DMS79 (cell line): ENCODE measurements around the gene DNAJC15.

Experiments
- DNase-seq: peaks from one replicate; lab custom pipeline; 2025; lab: John Stamatoyannopoulos, UW

Gene DNAJC15

DNA sequence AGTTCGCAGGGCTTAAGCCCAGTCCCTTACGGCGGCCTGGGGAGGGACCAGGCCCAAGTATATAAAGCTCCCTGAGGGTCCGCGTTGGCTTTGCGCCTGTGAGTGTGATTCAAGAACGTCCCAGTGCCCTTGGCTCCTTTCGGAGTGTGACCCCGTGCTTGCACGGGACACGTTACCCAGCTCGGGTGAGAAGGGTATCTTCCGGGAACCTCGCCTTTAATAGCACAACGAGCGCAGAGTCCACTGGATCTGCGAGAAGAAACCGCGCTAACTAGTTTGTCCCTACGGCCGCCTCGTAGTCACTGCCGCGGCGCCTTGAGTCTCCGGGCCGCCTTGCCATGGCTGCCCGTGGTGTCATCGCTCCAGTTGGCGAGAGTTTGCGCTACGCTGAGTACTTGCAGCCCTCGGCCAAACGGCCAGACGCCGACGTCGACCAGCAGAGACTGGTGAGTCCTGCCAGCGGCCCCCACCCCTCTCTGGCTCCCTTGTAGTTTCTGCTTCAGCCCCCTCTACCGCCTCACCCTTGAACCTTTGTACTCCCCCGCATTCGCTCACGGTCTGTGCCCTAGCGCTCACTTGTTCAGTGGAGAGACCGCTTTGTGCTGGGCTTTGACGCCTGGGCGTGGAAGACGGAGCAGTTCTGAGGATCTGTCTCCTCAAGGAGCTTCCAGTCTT lies at the start of gene DNAJC15:
Gene DNAJC15 (plus strand): TSS at position 298 of the 675 bp plus-strand sequence. CDS start 41 bp downstream, at position 339.
- DNase-seq: no peak

DNA sequence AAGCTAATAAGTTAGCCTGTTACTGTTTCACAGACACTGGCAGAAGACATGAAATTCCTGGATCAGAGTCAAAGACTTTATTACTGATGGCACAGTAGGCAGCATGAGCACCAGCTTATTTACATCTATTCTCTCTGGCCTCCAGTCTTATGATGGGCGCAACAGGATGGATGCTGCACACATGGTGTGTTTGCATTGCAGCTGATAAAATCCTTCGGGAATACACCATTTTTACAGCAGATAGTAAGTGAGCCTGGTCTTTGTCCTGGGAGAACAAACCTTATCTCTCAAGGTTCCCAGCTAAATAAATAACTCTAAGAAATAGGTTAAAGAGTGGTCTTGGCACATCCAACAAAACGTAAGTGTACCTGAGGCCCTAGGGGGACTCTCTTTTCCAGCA lies 47.3 kb upstream of the DNAJC15 start:
- DNase-seq: no peak

- no peak for DNase-seq
Measured at GRCh38 chr13:42977219-42977659, 46.1 kb upstream of the DNAJC15 start.

- no peak for DNase-seq
Measured at GRCh38 chr13:42981317-42981716, 42.1 kb upstream of the DNAJC15 start.

GRCh38 chr13:42981853-42982252 lies 41.5 kb upstream of the DNAJC15 start:
- DNase-seq: no peak

DNA sequence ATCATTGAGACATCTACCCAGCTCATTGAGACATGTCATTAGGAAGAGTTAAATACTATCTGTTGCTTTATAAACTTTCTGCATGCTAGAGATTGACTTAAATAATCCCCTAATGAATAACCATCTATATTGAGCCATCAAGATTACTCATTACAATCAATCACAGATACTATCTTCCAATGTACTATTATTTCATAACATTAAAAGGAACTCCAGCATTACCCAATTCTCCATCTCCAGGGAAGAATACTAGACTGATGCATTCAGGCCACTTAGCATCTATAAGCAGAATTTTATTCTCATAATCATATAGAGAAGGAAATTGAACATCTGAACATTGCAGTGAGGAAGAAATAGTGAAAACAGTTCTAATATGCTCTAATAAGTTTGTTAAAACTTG lies 39.4 kb upstream of the DNAJC15 start:
- no peak for DNase-seq

DNA sequence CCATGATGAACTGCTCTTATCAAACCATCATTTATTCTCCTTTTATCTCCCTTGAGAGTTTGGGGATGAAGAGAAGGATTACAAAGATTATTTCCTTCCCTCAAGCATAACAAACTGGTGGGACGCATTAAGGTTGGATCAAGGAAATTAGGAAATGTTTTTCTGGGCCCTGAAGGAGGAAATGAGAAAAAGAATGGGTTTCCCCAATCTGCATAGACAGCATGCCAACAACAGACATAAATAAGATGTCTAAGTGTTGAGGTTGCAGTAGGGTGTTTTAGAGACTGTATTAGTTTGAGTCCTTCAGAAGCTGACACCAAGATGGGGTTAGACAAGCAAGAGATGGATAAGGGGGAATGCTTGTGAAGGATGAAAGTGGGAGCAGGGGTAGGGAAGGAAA lies 38.7 kb upstream of the DNAJC15 start:
- DNase-seq: no peak

DNA sequence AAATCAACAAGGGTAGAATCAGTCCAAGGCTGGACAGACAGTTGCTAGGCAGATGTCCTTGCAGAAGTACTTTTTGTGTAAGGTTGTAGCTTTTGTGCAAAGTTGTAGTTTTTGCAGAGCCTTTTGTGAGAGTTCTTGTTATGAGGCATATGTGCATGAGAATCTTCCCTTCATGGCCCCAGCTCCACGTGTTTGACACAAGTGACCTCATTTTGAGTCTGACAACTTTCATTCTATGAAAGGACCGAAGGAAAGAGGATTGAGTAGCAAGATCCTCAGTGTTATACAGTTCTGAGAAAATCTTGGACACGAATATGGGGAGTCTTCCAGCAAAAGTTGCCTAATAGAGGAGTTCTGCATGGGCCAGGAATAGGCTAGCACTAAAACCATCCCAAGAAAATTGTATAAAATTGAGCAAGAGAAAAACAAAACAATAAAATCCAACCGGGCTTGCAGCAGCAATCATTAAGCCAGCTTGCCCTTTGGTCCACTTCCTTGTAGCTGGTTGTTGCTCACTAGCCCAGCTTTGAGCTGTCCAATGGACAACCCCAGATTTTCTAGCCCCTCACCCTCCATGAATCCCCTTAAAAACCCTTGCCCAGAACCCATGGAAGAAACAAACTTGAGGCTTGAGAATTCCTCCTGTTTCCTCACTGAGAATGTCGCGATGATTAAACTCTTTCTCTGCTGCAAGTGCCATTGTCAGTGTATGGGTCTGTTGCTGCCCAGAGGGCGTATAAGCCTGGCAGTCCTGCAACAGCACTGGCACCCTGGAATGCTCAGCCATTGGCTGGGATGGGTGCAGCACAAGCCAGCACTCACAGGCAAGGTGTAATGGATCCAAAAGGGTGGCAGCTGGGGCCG lies 37.8 kb upstream of the DNAJC15 start:
- DNase-seq: no peak

DNA sequence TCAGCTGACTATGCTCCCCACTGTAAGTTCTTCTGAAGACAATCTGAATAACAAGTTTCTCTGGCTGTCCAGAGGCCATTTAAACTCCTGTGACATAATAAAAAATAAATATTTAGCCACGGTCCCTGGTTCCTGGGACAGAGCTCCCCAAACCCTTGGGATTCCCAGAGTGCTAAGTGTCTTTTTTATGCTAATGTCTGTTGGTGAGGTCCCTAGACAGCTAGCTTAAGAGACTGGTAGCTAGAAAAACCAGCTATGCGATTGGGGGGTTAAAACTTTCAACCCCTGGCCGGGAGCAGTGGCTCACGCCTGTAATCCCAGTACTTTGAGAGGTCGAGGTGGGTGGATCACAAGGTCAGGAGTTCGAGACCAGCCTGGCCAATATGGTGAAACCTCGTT lies 37.2 kb upstream of the DNAJC15 start:
- DNase-seq: no peak

DNA sequence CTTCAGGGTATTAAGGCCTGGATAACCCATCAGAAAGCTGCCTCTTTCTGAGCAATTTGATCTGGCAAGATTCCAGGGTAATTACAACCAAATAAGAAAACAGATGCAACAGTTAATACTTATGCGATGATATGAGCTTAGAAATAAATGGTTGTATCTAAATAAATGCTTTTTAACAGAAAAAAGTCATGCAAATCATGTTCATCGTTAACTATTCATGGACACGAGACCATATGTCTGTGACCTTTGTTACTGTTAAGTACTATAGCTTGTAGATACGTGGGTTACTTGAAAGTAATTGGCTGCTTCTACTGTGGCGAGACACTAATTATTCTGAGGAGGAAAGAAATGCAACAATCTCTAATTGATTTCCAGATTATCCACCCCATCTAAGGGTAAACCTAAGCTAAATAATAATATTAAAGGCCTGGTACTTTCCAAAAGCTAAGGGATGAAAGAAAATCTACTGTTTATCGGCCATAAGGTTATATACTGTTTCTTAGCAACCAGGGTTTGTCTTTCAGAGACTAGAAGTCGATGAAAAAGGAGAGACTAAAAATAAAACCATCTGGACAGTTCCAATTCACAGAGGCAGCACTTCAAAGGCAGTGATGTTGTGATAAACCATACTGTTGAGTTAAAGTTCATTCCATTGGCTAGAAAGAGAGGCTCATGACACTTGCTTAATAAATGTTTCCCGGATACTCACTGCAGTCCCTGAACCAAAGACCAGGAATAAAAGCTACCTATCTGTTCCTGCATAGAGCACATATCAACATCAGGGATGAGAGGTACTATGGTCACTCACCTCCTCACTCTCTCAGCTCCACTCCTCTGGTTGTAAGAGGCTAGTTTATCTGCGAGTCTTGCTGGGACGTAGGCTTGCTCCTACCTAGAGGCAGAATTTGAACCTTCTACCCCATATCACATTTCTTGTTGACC lies 32.8 kb upstream of the DNAJC15 start:
- DNase-seq: peak; percentile 25

- DNase-seq: peak; percentile 0
Measured at GRCh38 chr13:42991233-42991897, 32.0 kb upstream of the DNAJC15 start.

GRCh38 chr13:42991898-42992763 lies 31.3 kb upstream of the DNAJC15 start, which contains the start of gene EPSTI1:
Gene EPSTI1, minus strand, starts transcription at chr13:42992241. Its CDS starts 76 bp downstream, at chr13:42992165.
- peak; percentile 0 for DNase-seq

- DNase-seq: no peak
Measured at GRCh38 chr13:42992764-42993122, 30.6 kb upstream of the DNAJC15 start.

DNA sequence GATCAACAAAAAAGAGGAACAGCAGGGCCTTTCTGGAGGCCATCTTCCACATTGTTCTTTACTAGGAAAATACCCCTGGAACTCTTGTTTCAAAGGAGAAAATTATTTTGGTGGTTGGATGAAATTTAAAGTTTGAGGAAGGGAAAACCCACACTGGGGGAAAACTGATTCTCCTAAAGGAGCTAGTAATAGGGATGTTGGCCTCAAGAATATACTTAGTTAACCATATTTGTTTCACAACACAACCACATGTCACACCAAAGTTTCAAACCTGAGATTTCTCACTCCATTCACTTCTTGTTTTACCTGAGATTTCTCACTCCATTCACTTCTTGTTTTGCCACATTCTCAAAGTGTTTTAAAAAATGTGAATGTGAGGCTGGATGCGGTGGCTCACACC lies 28.5 kb upstream of the DNAJC15 start:
- DNase-seq: no peak

DNA sequence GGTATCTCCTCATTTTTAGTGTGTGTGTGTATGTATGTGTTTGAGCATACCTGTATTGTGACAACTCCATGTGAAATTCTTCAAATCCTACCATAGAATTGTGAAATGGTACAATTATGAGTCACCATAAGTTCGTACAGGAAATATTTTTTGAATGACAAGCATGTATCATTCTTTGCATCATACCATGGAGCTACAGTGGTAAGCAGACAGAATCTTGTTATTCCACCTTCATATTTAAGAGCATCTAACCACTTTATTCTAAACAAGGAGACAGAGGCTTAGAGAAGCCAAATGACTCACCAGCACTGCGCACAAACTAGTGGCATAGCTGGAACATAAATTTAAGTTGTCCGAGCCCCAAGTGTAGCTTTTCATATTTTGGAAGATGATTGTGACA lies 26.8 kb upstream of the DNAJC15 start:
- DNase-seq: no peak

GRCh38 chr13:42997381-42997780 lies 26.0 kb upstream of the DNAJC15 start:
- no peak for DNase-seq

DNA sequence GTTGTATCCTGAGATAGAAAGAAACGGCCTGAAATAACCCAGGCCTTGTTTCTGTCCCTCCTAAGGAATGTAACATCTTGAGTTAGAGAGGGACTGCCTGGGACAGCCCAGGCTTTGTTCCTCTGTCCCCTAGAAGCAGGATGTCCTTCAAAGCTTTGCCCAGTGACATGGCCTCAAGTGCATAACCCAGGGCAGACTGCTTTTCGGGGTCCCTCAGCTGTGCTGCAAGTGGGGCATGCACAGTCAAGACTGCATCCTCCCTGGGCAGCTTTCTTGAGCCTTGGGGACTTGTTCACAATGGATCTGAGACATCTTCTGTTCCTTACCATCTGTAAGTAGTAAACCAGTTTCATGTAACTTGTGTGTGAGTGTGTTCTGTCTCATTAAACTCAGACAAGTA lies 23.9 kb upstream of the DNAJC15 start:
- DNase-seq: no peak

- DNase-seq: no peak
Measured at GRCh38 chr13:43000676-43001075, 22.7 kb upstream of the DNAJC15 start.

GRCh38 chr13:43002021-43002420 lies 21.4 kb upstream of the DNAJC15 start:
- DNase-seq: no peak

DNA sequence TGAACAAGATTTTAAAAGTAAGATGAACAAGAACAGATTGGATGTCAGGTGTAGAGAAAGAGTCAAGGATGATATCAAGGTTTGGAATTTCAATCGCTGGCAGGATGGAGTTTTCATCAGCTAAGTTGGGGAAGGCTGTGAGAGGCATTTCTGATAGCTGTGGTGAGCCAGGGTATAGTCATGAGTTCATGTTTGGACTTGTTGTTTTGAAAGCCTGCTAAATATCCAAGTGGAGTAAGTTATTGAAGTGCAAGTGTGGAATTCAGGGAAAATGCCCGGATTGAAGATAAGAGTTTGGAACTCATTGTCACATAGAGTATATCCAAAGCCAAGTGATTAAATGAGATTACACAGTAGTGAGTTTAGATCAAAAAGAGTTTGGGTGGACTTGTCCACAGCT lies 20.4 kb upstream of the DNAJC15 start:
- no peak for DNase-seq

DNA sequence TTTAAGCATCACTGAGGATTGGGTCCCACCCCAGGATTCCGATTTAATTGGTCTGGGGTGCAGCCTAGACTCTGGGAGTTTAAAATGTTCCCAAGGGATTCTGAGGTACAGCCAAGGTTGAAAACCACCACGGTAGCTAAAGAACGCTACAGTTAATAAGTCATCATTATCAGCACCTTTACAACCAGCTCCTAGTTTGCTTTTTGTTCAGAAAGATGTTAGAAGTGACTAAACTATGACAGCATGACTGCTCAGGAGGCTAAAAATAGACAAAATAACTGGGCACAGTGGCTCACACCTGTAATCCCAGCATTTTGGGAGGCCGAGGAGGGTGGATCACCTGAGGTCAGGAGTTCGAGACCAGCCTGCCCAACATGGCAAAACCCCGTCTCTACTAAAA lies 19.7 kb upstream of the DNAJC15 start:
- no peak for DNase-seq
